OCI-LY7 (cell line): Measurements from ENCODE around the gene TXNDC17. TPM values are rescaled to one million over a fixed set of nuclear protein-coding genes. Genes with fewer than 3 reads are reported as not detected.
"Not testable (repeated sequence)": the region's sequence is repeated elsewhere in the genome, so short reads cannot be mapped to it uniquely, and the experiment has no call there.

Experiments used
- BruUV-seq: library from RNA; stranded (reverse); fragments of 400-500 nt; replicated peaks from 2 replicates; lab custom pipeline; 2021; lab: Mats Ljungman, UMichigan
- CTCF ChIA-PET: fragments of 300-600 bp; sonication (Branson Sonifier 250); formaldehyde crosslinking; loops from one replicate; lab custom pipeline; 2022; ENCODE audit warnings: antibody characterized with exemption; ENCODE audit not compliant: unreplicated experiment; lab: Charles Lee
- POLR2A ChIA-PET: fragments of 300-600 bp; sonication (Branson Sonifier 250); formaldehyde crosslinking; loops from one replicate; lab custom pipeline; 2022; ENCODE audit warnings: antibody characterized with exemption; lab: Charles Lee
- DNase-seq: peaks from one replicate; pipeline ENCODE4 v3.0.0-alpha.2; 2015; ENCODE audit warnings: low spot score
- H2AFZ ChIP-seq: fragments of 200-600 bp; sonication (generic), shearing (Covaris generic); 2 replicates; pipeline ENCODE4 v1.6.1; 2014; ENCODE audit warnings: mild to moderate bottlenecking, antibody characterized with exemption, low read length, moderate library complexity
- H3K27ac ChIP-seq: fragments of 200-600 bp; sonication (generic); 2 replicates; pipeline ENCODE4 v1.5.1; 2014; ENCODE audit warnings: mixed run types, low read depth, mild to moderate bottlenecking, moderate library complexity, low read length, inconsistent platforms; ENCODE audit not compliant: poor library complexity, severe bottlenecking
- H3K36me3 ChIP-seq: fragments of 200-600 bp; sonication (generic); 2 replicates; pipeline ENCODE4 v1.6.1; 2014; ENCODE audit warnings: mild to moderate bottlenecking, antibody characterized with exemption, low read length, moderate library complexity, mixed read lengths; ENCODE audit not compliant: insufficient read depth
- H3K4me1 ChIP-seq: fragments of 200-600 bp; sonication (generic); 2 replicates; pipeline ENCODE4 v1.5.1; 2014; ENCODE audit warnings: mild to moderate bottlenecking, low read length; ENCODE audit not compliant: insufficient read depth, poor library complexity, severe bottlenecking
- H3K4me2 ChIP-seq: fragments of 200-600 bp; sonication (generic); 2 replicates; pipeline ENCODE4 v1.6.1; 2014; ENCODE audit warnings: mild to moderate bottlenecking, low read length
- H3K4me3 ChIP-seq: fragments of 200-600 bp; sonication (generic); 2 replicates; pipeline ENCODE4 v1.5.1; 2014; ENCODE audit warnings: mild to moderate bottlenecking, low read depth, low read length; ENCODE audit not compliant: poor library complexity, severe bottlenecking
- H3K79me2 ChIP-seq: fragments of 200-600 bp; sonication (generic); 2 replicates; pipeline ENCODE4 v1.6.1; 2016; ENCODE audit warnings: low read depth, mild to moderate bottlenecking, low read length, moderate library complexity, mixed read lengths; ENCODE audit not compliant: insufficient read depth
- H3K9me2 ChIP-seq: fragments of 200-600 bp; sonication (generic); 2 replicates; pipeline ENCODE4 v1.6.1; 2016; ENCODE audit warnings: mild to moderate bottlenecking, low read length, mixed read lengths; ENCODE audit not compliant: insufficient read depth
- H3K9me3 ChIP-seq: fragments of 200-600 bp; sonication (generic); 2 replicates; pipeline ENCODE4 v1.6.1; 2014; ENCODE audit warnings: mild to moderate bottlenecking, mixed run types, low read length, mixed read lengths
- H4K20me1 ChIP-seq: fragments of 200-600 bp; sonication (generic); 2 replicates; pipeline ENCODE4 v1.6.1; 2014; ENCODE audit warnings: mild to moderate bottlenecking, antibody characterized with exemption, low read length, moderate library complexity, mixed read lengths; ENCODE audit not compliant: insufficient read depth
- EZH2phosphoT487 ChIP-seq: fragments of 200-600 bp; sonication (generic); IDR thresholded peaks from 2 replicates; pipeline ENCODE4 v1.6.1; 2018; ENCODE audit warnings: low read depth, borderline replicate concordance, mild to moderate bottlenecking, mixed run types, antibody characterized with exemption, low read length, moderate library complexity, mixed read lengths
- intact Hi-C: fragments of 100-400 bp; cut with micrococcal nuclease; formaldehyde crosslinking; loops from one replicate; pipeline ENCODE4 v1.10.0; 2022; ENCODE audit not compliant: unreplicated experiment
- total RNA-seq, 2 experiments: library from RNA; depleted of rRNA in 1 of 2; stranded (reverse); fragments of >200 nt in 1 of 2; shearing (Covaris generic) in 1 of 2; gene quantifications; 2 replicates each; pipeline ENCODE4 v1.2.3, GENCODE V29; 2014 to 2022
- TF ChIP-seq, protein P1 (sequence below): fragments of 200-600 bp; sonication (generic); conservative IDR thresholded peaks from 2 replicates; pipeline ENCODE4 v1.5.1; 2014; ENCODE audit warnings: mild to moderate bottlenecking, antibody characterized with exemption, low read length, moderate library complexity, mixed read lengths

Gene TXNDC17
- total RNA-seq, 2 experiments from 2014 or later = 63.7 to 81.4 TPM

GRCh38 chr17:6592173-6592572 lies 48.7 kb upstream of the TXNDC17 start:
- BruUV-seq = no TSS peak
- CTCF ChIA-PET = no interaction called here
- Histone ChIP-seq H3K9me2 (no peaks in the 10 kb centered on the region), H4K20me1 (no peaks in the 10 kb centered on the region), H3K9me3 (no peaks in the 10 kb centered on the region), H3K4me3 (no peak overlapping the region), H3K79me2 (no peaks in the 10 kb centered on the region), H3K36me3 (peaks cover 84% of the 10 kb centered on the region), H3K4me1 (no peaks in the 10 kb centered on the region), H3K27ac (no peak overlapping the region), H2AFZ (no peak overlapping the region), H3K4me2 (no peak overlapping the region)
- POLR2A ChIA-PET = no interaction called here
- TF ChIP-seq, protein P1, sequence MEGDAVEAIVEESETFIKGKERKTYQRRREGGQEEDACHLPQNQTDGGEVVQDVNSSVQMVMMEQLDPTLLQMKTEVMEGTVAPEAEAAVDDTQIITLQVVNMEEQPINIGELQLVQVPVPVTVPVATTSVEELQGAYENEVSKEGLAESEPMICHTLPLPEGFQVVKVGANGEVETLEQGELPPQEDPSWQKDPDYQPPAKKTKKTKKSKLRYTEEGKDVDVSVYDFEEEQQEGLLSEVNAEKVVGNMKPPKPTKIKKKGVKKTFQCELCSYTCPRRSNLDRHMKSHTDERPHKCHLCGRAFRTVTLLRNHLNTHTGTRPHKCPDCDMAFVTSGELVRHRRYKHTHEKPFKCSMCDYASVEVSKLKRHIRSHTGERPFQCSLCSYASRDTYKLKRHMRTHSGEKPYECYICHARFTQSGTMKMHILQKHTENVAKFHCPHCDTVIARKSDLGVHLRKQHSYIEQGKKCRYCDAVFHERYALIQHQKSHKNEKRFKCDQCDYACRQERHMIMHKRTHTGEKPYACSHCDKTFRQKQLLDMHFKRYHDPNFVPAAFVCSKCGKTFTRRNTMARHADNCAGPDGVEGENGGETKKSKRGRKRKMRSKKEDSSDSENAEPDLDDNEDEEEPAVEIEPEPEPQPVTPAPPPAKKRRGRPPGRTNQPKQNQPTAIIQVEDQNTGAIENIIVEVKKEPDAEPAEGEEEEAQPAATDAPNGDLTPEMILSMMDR = no peak
- TF ChIP-seq EZH2phosphoT487 = no peak
- intact Hi-C loops = no loop called here
- DNase-seq = no peak

DNA sequence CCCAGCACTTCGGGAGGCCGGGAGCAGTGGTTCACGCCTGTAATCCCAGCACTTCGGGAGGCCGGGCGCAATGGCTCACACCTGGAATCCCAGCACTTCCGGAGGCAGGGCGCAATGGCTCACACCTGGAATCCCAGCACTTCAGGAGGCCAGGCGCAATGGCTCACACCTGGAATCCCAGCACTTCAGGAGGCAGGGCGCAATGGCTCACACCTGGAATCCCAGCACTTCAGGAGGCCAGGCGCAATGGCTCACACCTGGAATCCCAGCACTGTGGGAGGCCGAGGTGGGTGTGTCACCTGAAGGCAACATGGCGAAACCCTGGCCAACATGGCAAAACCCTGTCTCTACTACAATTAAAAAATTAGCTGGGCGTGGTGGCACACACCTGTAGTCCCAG lies 47.5 kb upstream of the TXNDC17 start:
- H3K9me3 ChIP-seq, DNase-seq, H4K20me1 ChIP-seq, H2AFZ ChIP-seq, H3K4me3 ChIP-seq, H3K79me2 ChIP-seq, POLR2A ChIA-PET, H3K27ac ChIP-seq, intact Hi-C loops, BruUV-seq, CTCF ChIA-PET, H3K4me2 ChIP-seq, H3K4me1 ChIP-seq, H3K9me2 ChIP-seq: not testable (repeated sequence)
- H3K36me3 ChIP-seq = peaks cover 82% of the 10 kb centered on the region

DNA sequence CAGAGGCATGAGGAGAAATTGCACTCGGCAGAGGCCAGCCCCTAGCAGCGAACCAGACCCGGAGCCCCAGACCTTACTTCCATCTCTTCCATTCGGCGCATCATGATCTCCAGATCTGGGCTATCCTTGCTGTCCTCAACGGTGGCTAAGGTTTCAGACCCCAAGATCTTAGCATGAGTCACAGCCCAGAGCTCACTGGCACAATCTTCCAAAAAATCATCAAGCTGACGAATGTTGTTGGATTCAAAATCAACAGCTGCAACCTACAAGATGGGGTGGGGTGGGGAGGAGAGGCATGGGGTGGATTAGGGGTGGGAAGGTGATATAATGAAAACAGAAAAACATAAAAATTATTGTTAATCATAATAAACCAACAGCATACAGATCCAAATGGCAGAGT lies 44.8 kb upstream of the TXNDC17 start:
- no TSS peak for BruUV-seq
- no peak overlapping the region for H3K27ac ChIP-seq
- no peak for DNase-seq
- H4K20me1 ChIP-seq = no peaks in the 10 kb centered on the region
- ChIA-PET CTCF (no interaction called here), POLR2A (no interaction called here)
- TF ChIP-seq, protein P1 = no peak
- TF ChIP-seq EZH2phosphoT487 = no peak
- no peak overlapping the region for H2AFZ ChIP-seq
- H3K79me2 ChIP-seq = no peaks in the 10 kb centered on the region
- H3K36me3 ChIP-seq = peaks cover 85% of the 10 kb centered on the region
- no peaks in the 10 kb centered on the region for H3K9me3 ChIP-seq
- H3K4me2 ChIP-seq = no peak overlapping the region
- intact Hi-C loops = no loop called here
- H3K4me1 ChIP-seq = peaks cover 12% of the 10 kb centered on the region
- H3K9me2 ChIP-seq = no peaks in the 10 kb centered on the region
- H3K4me3 ChIP-seq = no peak overlapping the region
